H1 (cell line): ENCODE results near the gene ACTG1. TPM values are rescaled to one million over a fixed set of nuclear protein-coding genes. Genes with fewer than 3 reads are reported as not detected.

Experiments
- CTCF ChIP-seq, 3 experiments: IDR thresholded peaks; 1 replicate in 2 of 3; 2 replicates in 1 of 3; pipeline versions ENCODE4 v1.5.1 to v1.6.1; 2011; ENCODE audit warnings: low read length in 3 of 3, mild to moderate bottlenecking in 3 of 3, inconsistent platforms in 2 of 3, low read depth in 1 of 3, moderate library complexity in 1 of 3; ENCODE audit not compliant: insufficient read depth in 1 of 3; ENCODE audit errors: control extremely low read depth in 1 of 3
- KDM4A ChIP-seq: IDR thresholded peaks from one replicate; pipeline ENCODE4 v1.7.1; 2012; ENCODE audit warnings: low read depth, mild to moderate bottlenecking, moderate library complexity, low read length, inconsistent platforms; ENCODE audit not compliant: severe bottlenecking
- RAD21 ChIP-seq, 2 experiments: IDR thresholded peaks in 1 of 2; conservative IDR thresholded peaks in 1 of 2; 2 replicates each; pipeline ENCODE4 v1.6.1; 2011; ENCODE audit warnings: low read depth in 2 of 2, low read length in 2 of 2, improper control_type of control experiment in 1 of 2, inconsistent platforms in 1 of 2, mild to moderate bottlenecking in 1 of 2, moderate library complexity in 1 of 2
- YY1 ChIP-seq: IDR thresholded peaks from 2 replicates; pipeline ENCODE4 v1.6.1; 2011; ENCODE audit warnings: low read depth, mild to moderate bottlenecking, low read length
- polyA plus RNA-seq, 7 experiments: library from polyadenylated mRNA; depleted of rRNA in 3 of 7; stranded (reverse) in 5 of 7; unstranded in 2 of 7; fragments of >200 nt in 5 of 7; fragments of 200-250 nt in 2 of 7; gene quantifications; 1 replicate in 5 of 7; 2 replicates in 1 of 7; 4 replicates in 1 of 7; pipeline versions ENCODE4 v1.2.1 to v1.2.3, GENCODE V29; 2011 to 2013; ENCODE audit warnings: missing spikeins in 2 of 7, mixed read lengths in 2 of 7
- total RNA-seq: library from RNA; stranded (reverse); fragmentation: NEBNext Ultra II Directional; extraction: Animal tissue kit (Norgen Biotek cat#: 25700); gene quantifications from 2 replicates; pipeline ENCODE4 v1.2.1, GENCODE V29; 2021

The ACTG1 gene
- total and polyA plus RNA-seq, 2 of the 8 experiments (the other 6 are each of a cell fraction or from before 2014, with no cell fraction given): 3,535 to 5,010 TPM

GRCh38 chr17:81540676-81541027 is 28.1 kb upstream of the ACTG1 start (continued):
- TF ChIP-seq YY1: no peak
- TF ChIP-seq KDM4A: no peak
- no peak for TF ChIP-seq CTCF (IDR thresholded peaks at IDR 0.05; ENCODE audit: control extremely low read depth in 1 of 3, insufficient read depth in 1 of 3, low read depth in 1 of 3, low read length in 3 of 3)
- no peak for TF ChIP-seq RAD21 (IDR thresholded peaks at IDR 0.05 in 1 of 2, conservative IDR thresholded peaks at IDR 0.05 in 1 of 2; ENCODE audit: low read depth in 2 of 2, low read length in 2 of 2)
